ENCODE measurements around the gene CD101. TPM values are rescaled to one million over a fixed set of nuclear protein-coding genes. Genes with fewer than 3 reads are reported as not detected.

The CD101 gene
- total RNA-seq, 2 experiments from 2014 or later, result not detected

DNA sequence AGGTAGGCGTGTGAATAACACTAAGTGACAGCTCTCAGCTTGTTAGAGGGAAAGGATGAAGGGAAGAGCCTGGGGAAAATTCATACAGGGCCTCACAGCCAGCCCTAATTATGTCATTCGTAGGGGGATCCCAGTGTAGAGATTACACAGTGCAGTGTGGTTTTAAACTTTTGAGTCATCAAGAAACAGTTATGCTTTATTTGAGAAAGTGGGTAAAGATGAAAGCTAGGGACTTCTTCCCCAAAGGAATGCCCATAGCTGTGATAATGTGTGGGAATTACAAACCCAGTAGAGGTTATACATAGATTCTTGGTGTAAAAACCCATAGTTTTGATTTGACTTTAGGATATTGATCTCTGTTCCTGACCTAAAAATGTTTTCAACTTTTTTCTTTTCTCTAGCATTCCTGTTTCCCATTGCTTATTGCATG lies 60.4 kb downstream of the CD101 start:
- no peak for DNase-seq (ENCODE audit: low spot score)
- intact Hi-C loops (cut with micrococcal nuclease; ENCODE audit: unreplicated experiment), result loop anchor here (5.0 to 10.0 kb wide), 2 partner anchors 305 to 863 kb away; partner anchors contain the start of genes GDAP2, MAN1A2 and WDR3
- H3K9me2 ChIP-seq (ENCODE audit: insufficient read depth, low read length), result no peaks in the 10 kb centered on the region
- H3K4me3 ChIP-seq (ENCODE audit: low read depth, low read length, poor library complexity, severe bottlenecking), result no peak overlapping the region
- no peak overlapping the region for H2AFZ ChIP-seq (ENCODE audit: low read length)
- peaks cover 60% of the 10 kb centered on the region for H3K36me3 ChIP-seq (ENCODE audit: insufficient read depth, low read length)
- H4K20me1 ChIP-seq (ENCODE audit: insufficient read depth, low read length), result peaks cover 6% of the 10 kb centered on the region; the same call in 1 of the 2 replicates
- H3K9me3 ChIP-seq (ENCODE audit: low read length), result no peaks in the 10 kb centered on the region
- TF ChIP-seq EZH2phosphoT487 (IDR thresholded peaks at IDR 0.05; ENCODE audit: borderline replicate concordance, low read depth, low read length), result no peak
- TF ChIP-seq, protein P1, sequence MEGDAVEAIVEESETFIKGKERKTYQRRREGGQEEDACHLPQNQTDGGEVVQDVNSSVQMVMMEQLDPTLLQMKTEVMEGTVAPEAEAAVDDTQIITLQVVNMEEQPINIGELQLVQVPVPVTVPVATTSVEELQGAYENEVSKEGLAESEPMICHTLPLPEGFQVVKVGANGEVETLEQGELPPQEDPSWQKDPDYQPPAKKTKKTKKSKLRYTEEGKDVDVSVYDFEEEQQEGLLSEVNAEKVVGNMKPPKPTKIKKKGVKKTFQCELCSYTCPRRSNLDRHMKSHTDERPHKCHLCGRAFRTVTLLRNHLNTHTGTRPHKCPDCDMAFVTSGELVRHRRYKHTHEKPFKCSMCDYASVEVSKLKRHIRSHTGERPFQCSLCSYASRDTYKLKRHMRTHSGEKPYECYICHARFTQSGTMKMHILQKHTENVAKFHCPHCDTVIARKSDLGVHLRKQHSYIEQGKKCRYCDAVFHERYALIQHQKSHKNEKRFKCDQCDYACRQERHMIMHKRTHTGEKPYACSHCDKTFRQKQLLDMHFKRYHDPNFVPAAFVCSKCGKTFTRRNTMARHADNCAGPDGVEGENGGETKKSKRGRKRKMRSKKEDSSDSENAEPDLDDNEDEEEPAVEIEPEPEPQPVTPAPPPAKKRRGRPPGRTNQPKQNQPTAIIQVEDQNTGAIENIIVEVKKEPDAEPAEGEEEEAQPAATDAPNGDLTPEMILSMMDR (conservative IDR thresholded peaks at IDR 0.05; ENCODE audit: low read length), result no peak
- ChIA-PET POLR2A (interaction anchor here (0.7 to 1.4 kb wide), 2 partner anchors 9 to 52 kb away, joined by 3 to 4 read pairs; no protein-coding TSS in a partner anchor), CTCF (ENCODE audit: unreplicated experiment) (no interaction called here)
- no TSS peak for BruUV-seq (replicated peaks)
- H3K27ac ChIP-seq (ENCODE audit: low read depth, low read length, poor library complexity, severe bottlenecking), result no peak overlapping the region
- peaks cover 44% of the 10 kb centered on the region for H3K4me1 ChIP-seq (ENCODE audit: insufficient read depth, low read length, poor library complexity, severe bottlenecking)
- peak overlapping the region; percentile 66 for H3K4me2 ChIP-seq (ENCODE audit: low read length)
- H3K79me2 ChIP-seq (ENCODE audit: insufficient read depth, low read depth, low read length), result peaks cover 64% of the 10 kb centered on the region

DNA sequence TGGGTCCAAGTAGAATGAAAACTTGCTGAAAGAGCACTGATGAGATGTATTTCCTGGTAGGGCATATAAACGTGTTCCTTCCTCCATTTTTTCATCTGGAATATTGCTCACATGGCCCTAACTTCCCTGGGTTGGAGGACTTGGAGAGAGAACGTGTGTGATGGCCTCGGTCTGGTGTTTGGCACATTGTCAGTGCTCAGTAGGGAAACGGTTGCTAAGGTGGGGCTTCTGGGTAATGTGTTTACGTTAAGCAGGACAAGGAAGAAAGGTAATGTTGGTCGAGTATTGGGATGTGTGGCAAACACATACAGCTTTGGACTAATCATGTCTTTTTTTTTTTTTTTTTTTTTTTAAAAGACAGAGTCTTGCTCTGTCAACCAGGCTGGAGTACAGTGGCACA lies 64.8 kb downstream of the CD101 start:
- no peak for TF ChIP-seq EZH2phosphoT487 (IDR thresholded peaks at IDR 0.05; ENCODE audit: borderline replicate concordance, low read depth, low read length)
- TF ChIP-seq, protein P1 (conservative IDR thresholded peaks at IDR 0.05; ENCODE audit: low read length), result no peak
- H3K4me1 ChIP-seq (ENCODE audit: insufficient read depth, low read length, poor library complexity, severe bottlenecking), result peaks cover 25% of the 10 kb centered on the region
- H3K4me3 ChIP-seq (ENCODE audit: low read depth, low read length, poor library complexity, severe bottlenecking), result no peak overlapping the region
- intact Hi-C loops (cut with micrococcal nuclease; ENCODE audit: unreplicated experiment), result loop anchor here (10.0 kb wide), 1 partner anchor 858 kb away; the partner anchor contains the start of genes GDAP2 and WDR3
- no peak overlapping the region for H3K4me2 ChIP-seq (ENCODE audit: low read length)
- no peaks in the 10 kb centered on the region for H3K9me3 ChIP-seq (ENCODE audit: low read length)
- H3K36me3 ChIP-seq (ENCODE audit: insufficient read depth, low read length), result peaks cover 98% of the 10 kb centered on the region
- H2AFZ ChIP-seq (ENCODE audit: low read length), result no peak overlapping the region
- H4K20me1 ChIP-seq (ENCODE audit: insufficient read depth, low read length), result peaks cover 3% of the 10 kb centered on the region; the same call in 1 of the 2 replicates
- ChIA-PET POLR2A (interaction anchor here (0.5 to 0.7 kb wide), 3 partner anchors 73 to 572 kb away, joined by 3 read pairs; no protein-coding TSS in a partner anchor), CTCF (ENCODE audit: unreplicated experiment) (no interaction called here)
- peaks cover 51% of the 10 kb centered on the region for H3K79me2 ChIP-seq (ENCODE audit: insufficient read depth, low read depth, low read length)
- H3K27ac ChIP-seq (ENCODE audit: low read depth, low read length, poor library complexity, severe bottlenecking), result no peak overlapping the region
- BruUV-seq (replicated peaks), result no TSS peak
- no peak for DNase-seq (ENCODE audit: low spot score)
- H3K9me2 ChIP-seq (ENCODE audit: insufficient read depth, low read length), result no peaks in the 10 kb centered on the region
